Transverse colon (tissue), 4 donors: ENCODE data around the gene SNED1. TPM values are rescaled to one million over a fixed set of nuclear protein-coding genes. Genes with fewer than 3 reads are reported as not detected.
A peak's percentile ranks its signal among the peaks of the same experiment; 100 is the strongest.

ENCODE experiments used
- DNase-seq: peaks from one replicate; pipeline ENCODE4 v3.0.0-alpha.2; 2019
- H3K27ac ChIP-seq, 4 donors: fragments of 200-600 bp; sonication (generic); 2 replicates each; pipeline ENCODE4 v1.5.1; 2016 to 2018; ENCODE audit warnings: inconsistent platforms in 4 of 4
- H3K27me3 ChIP-seq: fragments of 200-600 bp; sonication (generic); 2 replicates; pipeline ENCODE4 v1.5.1; 2017; ENCODE audit warnings: inconsistent platforms
- H3K36me3 ChIP-seq, 4 donors: fragments of 200-600 bp; sonication (generic); 2 replicates each; pipeline ENCODE4 v1.5.1; 2017 to 2019; ENCODE audit warnings: inconsistent platforms in 4 of 4
- H3K4me1 ChIP-seq, 4 donors: fragments of 200-600 bp; sonication (generic); 2 replicates each; pipeline ENCODE4 v1.5.1; 2017 to 2020; ENCODE audit warnings: inconsistent platforms in 4 of 4
- H3K4me3 ChIP-seq, 4 donors: fragments of 200-600 bp; sonication (generic); 1 replicate in 1 of 4; 2 replicates in 3 of 4; pipeline versions ENCODE4 v1.5.1 to v1.6.1; 2017 to 2019; ENCODE audit warnings: inconsistent platforms in 4 of 4
- H3K9me3 ChIP-seq, 2 donors: fragments of 200-600 bp; sonication (generic); 2 replicates each; pipeline ENCODE4 v1.5.1; 2017 to 2019; ENCODE audit warnings: inconsistent platforms in 2 of 2
- CTCF ChIP-seq, 5 experiments: fragments of 200-600 bp in 3 of 5; fragments of 450-650 bp in 2 of 5; sonication (generic) in 3 of 5; IDR thresholded peaks; 1 replicate in 2 of 5; 2 replicates in 3 of 5; pipeline ENCODE4 v1.5.1; 2016 to 2017; ENCODE audit warnings: antibody characterized with exemption in 5 of 5, inconsistent platforms in 3 of 5, mild to moderate bottlenecking in 2 of 5, moderate library complexity in 1 of 5
- EP300 ChIP-seq: sonication (generic); formaldehyde crosslinking; IDR thresholded peaks from one replicate; pipeline ENCODE4 v1.6.1; 2017; ENCODE audit warnings: antibody characterized with exemption, low read depth
- POLR2A ChIP-seq: fragments of 450-650 bp; IDR thresholded peaks from one replicate; pipeline ENCODE4 v1.6.1; 2016; ENCODE audit warnings: antibody characterized with exemption, mild to moderate bottlenecking, moderate library complexity
- POLR2AphosphoS5 ChIP-seq, 3 donors: sonication (generic); formaldehyde crosslinking; IDR thresholded peaks; one replicate each; pipeline ENCODE4 v1.6.1; 2016; ENCODE audit warnings: antibody characterized with exemption in 3 of 3
- WGBS, 2 donors: methylation state at CpG; one replicate each; pipeline ENCODE4 v1.1.5; 2018; ENCODE audit warnings: low coverage in 1 of 2; 5-methylcytosine and 5-hydroxymethylcytosine counted together
- in situ Hi-C, 4 donors: fragments of 200-750 bp; cut with MboI; loops; one replicate each; pipeline versions ENCODE4 v1.15.0 to v1.15.1; 2017; ENCODE audit warnings: low sequenced_read_pairs in 3 of 4, low pct_ligation_motif_present in 1 of 4, low pct_unique_long_range_greater_than_20kb in 1 of 4
- intact Hi-C: fragments of 100-400 bp; cut with DNase I; formaldehyde crosslinking; loops from one replicate; pipeline ENCODE4 v1.15.1; 2023; ENCODE audit warnings: low total_unique reads
- total RNA-seq, 4 donors: library from RNA; depleted of rRNA; stranded (reverse); fragments of >200 nt; gene quantifications; one replicate each; pipeline ENCODE4 v1.1.0, GENCODE V29; 2016

SNED1 gene
- total RNA-seq, 4 donors from 2014 or later, result 8.2 to 65.5 (median 30.0) TPM

GRCh38 chr2:240989451-240990265, 8.8 kb upstream of the SNED1 start:
- no peaks in the 10 kb centered on the region for H3K36me3 ChIP-seq
- no peaks in the 10 kb centered on the region for H3K9me3 ChIP-seq
- H3K27me3 ChIP-seq, result no peaks in the 10 kb centered on the region
- intact Hi-C loops, result loop anchor here (5.0 kb wide), 1 partner anchor 858 kb away; no protein-coding TSS in a partner anchor
- no peak overlapping the region for H3K4me3 ChIP-seq
- no peak for TF ChIP-seq POLR2A
- no peak for TF ChIP-seq POLR2AphosphoS5 (IDR thresholded peaks at IDR 0.05)
- peak in 4 of 5 experiments; percentile 23 to 40 (median 36) for TF ChIP-seq CTCF (IDR thresholded peaks at IDR 0.05)
- no peak for TF ChIP-seq EP300
- DNase-seq, result peak; percentile 39
- in situ Hi-C loops, result no loop called here
- peaks cover 9 to 39% (median 16%) of the 10 kb centered on the region in 4 donors for H3K4me1 ChIP-seq
- H3K27ac ChIP-seq, result no peak overlapping the region
- 68% methylated on average over 14 of the region's 17 CpGs; no CpG with 5 or more reads in 1 of the 2 donors for WGBS, 2 donors

- H3K4me1 ChIP-seq, result peaks cover 9 to 42% (median 17%) of the 10 kb centered on the region in 4 donors
Measured at GRCh38 chr2:240990266-240990529, 8.2 kb upstream of the SNED1 start.

GRCh38 chr2:240990726-240991377, 7.6 kb upstream of the SNED1 start:
- intact Hi-C loops, result no loop called here

More at GRCh38 chr2:240990266-240990529, 8.2 kb upstream of the SNED1 start:
- Histone ChIP-seq H3K27ac (no peak overlapping the region), H3K9me3 (no peaks in the 10 kb centered on the region), H3K4me3 (no peak overlapping the region), H3K27me3 (no peaks in the 10 kb centered on the region), H3K36me3 (no peaks in the 10 kb centered on the region)
- in situ Hi-C loops (no loop called here), intact Hi-C loops (no loop called here)
- TF ChIP-seq POLR2AphosphoS5 (IDR thresholded peaks at IDR 0.05) (no peak), EP300 (no peak), CTCF (IDR thresholded peaks at IDR 0.05) (no peak), POLR2A (no peak)
- DNase-seq, result peak; percentile 10
- 56% methylated on average over 2 of the region's 2 CpGs; no CpG with 5 or more reads in 1 of the 2 donors for WGBS, 2 donors

More at GRCh38 chr2:240990726-240991377, 7.6 kb upstream of the SNED1 start:
- TF ChIP-seq EP300, result no peak
- TF ChIP-seq POLR2AphosphoS5 (IDR thresholded peaks at IDR 0.05), result no peak
- no peak for TF ChIP-seq CTCF (IDR thresholded peaks at IDR 0.05)
- no peak for TF ChIP-seq POLR2A
- in situ Hi-C loops, result no loop called here
- 90% methylated on average over 12 of the region's 13 CpGs; no CpG with 5 or more reads in 1 of the 2 donors for WGBS, 2 donors
- Histone ChIP-seq H3K27me3 (no peaks in the 10 kb centered on the region), H3K36me3 (no peaks in the 10 kb centered on the region), H3K27ac (peak overlapping the region; percentile 38 to 72 (median 64)), H3K4me3 (no peak overlapping the region), H3K4me1 (peaks cover 9 to 42% (median 17%) of the 10 kb centered on the region in 4 donors), H3K9me3 (no peaks in the 10 kb centered on the region)
- no peak for DNase-seq
